Caco-2 (cell line): ENCODE measurements around the gene RNF166. TPM values are rescaled to one million over a fixed set of nuclear protein-coding genes. Genes with fewer than 3 reads are reported as not detected.

Experiments
- BruUV-seq: library from RNA; stranded (reverse); fragments of 400-500 nt; replicated peaks from 2 replicates; lab custom pipeline; 2021; lab: Mats Ljungman, UMichigan
- CTCF ChIA-PET: fragments of 300-600 bp; sonication (Branson Sonifier 250); formaldehyde crosslinking; loops from one replicate; lab custom pipeline; 2022; ENCODE audit warnings: antibody characterized with exemption; lab: Charles Lee
- POLR2A ChIA-PET: fragments of 300-600 bp; sonication (Branson Sonifier 250); formaldehyde crosslinking; loops from one replicate; lab custom pipeline; 2022; ENCODE audit warnings: antibody characterized with exemption; lab: Charles Lee
- DNase-seq, 2 experiments: peaks; one replicate each; pipeline versions ENCODE4 v3.0.0 to v3.0.0-alpha.2; 2020 to 2022
- H3K27me3 ChIP-seq: replicated peaks from 2 replicates; pipeline ENCODE4 v1.6.0; 2011; ENCODE audit warnings: low read length; ENCODE audit not compliant: control insufficient read depth, insufficient read depth
- H3K36me3 ChIP-seq: 2 replicates; pipeline ENCODE4 v1.5.1; 2011; ENCODE audit warnings: low read length; ENCODE audit not compliant: control insufficient read depth, insufficient read depth
- H3K4me1 ChIP-seq: fragments of 250-450 bp; sonication (Bioruptor Pico); 2 replicates; pipeline ENCODE4 v1.5.1; 2020; ENCODE audit warnings: mild to moderate bottlenecking
- H3K4me3 ChIP-seq: 2 replicates; pipeline ENCODE4 v1.5.1; 2011; ENCODE audit warnings: low read depth, mild to moderate bottlenecking, control low read depth, low read length
- H3K9me3 ChIP-seq: fragments of 250-450 bp; sonication (Bioruptor Pico); 2 replicates; pipeline ENCODE4 v1.5.1; 2020; ENCODE audit warnings: mild to moderate bottlenecking, moderate library complexity
- H3K27ac Mint-ChIP-seq: one replicate; pipeline ENCODE4 v1.8.0; 2022; ENCODE audit warnings: mixed read lengths; ENCODE audit not compliant: unreplicated experiment
- H3K27me3 Mint-ChIP-seq: one replicate; pipeline ENCODE4 v1.8.0; 2022; ENCODE audit warnings: mixed read lengths; ENCODE audit not compliant: insufficient read depth, unreplicated experiment
- H3K36me3 Mint-ChIP-seq: one replicate; pipeline ENCODE4 v1.8.0; 2022; ENCODE audit warnings: mild to moderate bottlenecking, mixed read lengths; ENCODE audit not compliant: insufficient read depth, unreplicated experiment
- H3K4me1 Mint-ChIP-seq: one replicate; pipeline ENCODE4 v1.8.0; 2022; ENCODE audit warnings: low read depth, mixed read lengths; ENCODE audit not compliant: unreplicated experiment
- H3K4me3 Mint-ChIP-seq: one replicate; pipeline ENCODE4 v1.8.0; 2022; ENCODE audit warnings: mild to moderate bottlenecking, moderate library complexity, mixed read lengths; ENCODE audit not compliant: unreplicated experiment
- H3K9me3 Mint-ChIP-seq: one replicate; pipeline ENCODE4 v1.8.0; 2022; ENCODE audit warnings: mixed read lengths; ENCODE audit not compliant: unreplicated experiment
- CTCF ChIP-seq, 2 experiments: fragments of 200-600 bp in 1 of 2; IDR thresholded peaks; 1 replicate in 1 of 2; 2 replicates in 1 of 2; pipeline versions ENCODE4 v1.5.1 to v1.8.0; 2011 to 2022; ENCODE audit warnings: antibody characterized with exemption in 1 of 2, control low read depth in 1 of 2, inconsistent platforms in 1 of 2, low read depth in 1 of 2, low read length in 1 of 2, mild to moderate bottlenecking in 1 of 2, moderate library complexity in 1 of 2; ENCODE audit not compliant: insufficient read depth in 1 of 2, severe bottlenecking in 1 of 2, unreplicated experiment in 1 of 2
- intact Hi-C: fragments of 100-400 bp; cut with micrococcal nuclease; formaldehyde crosslinking; loops from one replicate; pipeline ENCODE4 v1.10.0; 2022; ENCODE audit not compliant: unreplicated experiment
- total RNA-seq: library from RNA; stranded (reverse); gene quantifications from 2 replicates; pipeline ENCODE4 v1.2.3, GENCODE V29; 2022

The RNF166 gene
- total RNA-seq, 1 experiment from 2014 or later: 37.3 TPM

GRCh38 chr16:88662222-88662842 is 43.9 kb downstream of the RNF166 start:
- H3K4me3 Mint-ChIP-seq: peak overlapping the region; percentile 94
- Histone ChIP-seq H3K27me3 (no peaks in the 10 kb centered on the region), H3K4me1 (peaks cover 11% of the 10 kb centered on the region), H3K9me3 (no peaks in the 10 kb centered on the region), H3K36me3 (no peaks in the 10 kb centered on the region; the same call in 1 of the 2 replicates), H3K4me3 (peak overlapping the region; percentile 84)
- CTCF ChIA-PET: interaction anchor here (0.6 to 1.4 kb wide), 4 partner anchors 9 to 92 kb away, joined by 3 to 13 read pairs (median 4); partner anchors contain the start of gene ZC3H18
- peak overlapping the region; percentile 88 for H3K27ac Mint-ChIP-seq
- peak in 1 of 2 experiments; percentile 50 for DNase-seq
- no peaks in the 10 kb centered on the region for H3K27me3 Mint-ChIP-seq
- no peaks in the 10 kb centered on the region for H3K9me3 Mint-ChIP-seq
- H3K36me3 Mint-ChIP-seq: peaks cover 11% of the 10 kb centered on the region
- H3K4me1 Mint-ChIP-seq: peaks cover 5% of the 10 kb centered on the region
- TF ChIP-seq CTCF (IDR thresholded peaks at IDR 0.05; ENCODE audit: insufficient read depth in 1 of 2, low read depth in 1 of 2, low read length in 1 of 2, severe bottlenecking in 1 of 2, unreplicated experiment in 1 of 2): no peak
- BruUV-seq: TSS peak; percentile 57
- POLR2A ChIA-PET: interaction anchor here (0.5 to 1.0 kb wide), 4 partner anchors 13 to 1211 kb away, joined by 3 to 6 read pairs (median 5); no protein-coding TSS in a partner anchor
- intact Hi-C loops: loop anchor here (1.0 to 5.0 kb wide), 2 partner anchors 11 to 45 kb away; partner anchors contain the start of genes CTU2, CYBA and RNF166

- no TSS peak for BruUV-seq
- intact Hi-C loops: loop anchor here (5.0 kb wide), 1 partner anchor 46 kb away; the partner anchor contains the start of genes CTU2 and RNF166
- H3K36me3 Mint-ChIP-seq: peaks cover 14% of the 10 kb centered on the region
- H3K27ac Mint-ChIP-seq: peak overlapping the region; percentile 88
- DNase-seq: no peak
- no peaks in the 10 kb centered on the region for H3K9me3 Mint-ChIP-seq
- no peak for TF ChIP-seq CTCF (IDR thresholded peaks at IDR 0.05; ENCODE audit: insufficient read depth in 1 of 2, low read depth in 1 of 2, low read length in 1 of 2, severe bottlenecking in 1 of 2, unreplicated experiment in 1 of 2)
- Histone ChIP-seq H3K36me3 (no peaks in the 10 kb centered on the region; the same call in none of the 2 replicates), H3K4me3 (peak overlapping the region; percentile 22), H3K4me1 (peaks cover 11% of the 10 kb centered on the region), H3K27me3 (no peaks in the 10 kb centered on the region), H3K9me3 (no peaks in the 10 kb centered on the region)
- H3K4me1 Mint-ChIP-seq: peaks cover 5% of the 10 kb centered on the region
- ChIA-PET POLR2A (no interaction called here), CTCF (no interaction called here)
- H3K27me3 Mint-ChIP-seq: no peaks in the 10 kb centered on the region
- H3K4me3 Mint-ChIP-seq: peak overlapping the region; percentile 94
These were observed 44.7 kb downstream of the RNF166 start for GRCh38 chr16:88661468-88661867.

GRCh38 chr16:88659160-88659559 is 47.0 kb downstream of the RNF166 start:
- intact Hi-C loops: no loop called here
- BruUV-seq: no TSS peak
- H3K36me3 ChIP-seq: peaks cover 4% of the 10 kb centered on the region
- H3K4me1 Mint-ChIP-seq: peaks cover 5% of the 10 kb centered on the region
- POLR2A ChIA-PET: no interaction called here
- H3K36me3 Mint-ChIP-seq: peaks cover 30% of the 10 kb centered on the region
- H3K27me3 Mint-ChIP-seq: no peaks in the 10 kb centered on the region
- H3K27me3 ChIP-seq: no peaks in the 10 kb centered on the region
- no peaks in the 10 kb centered on the region for H3K9me3 ChIP-seq
- no peak overlapping the region for H3K27ac Mint-ChIP-seq
- H3K4me3 Mint-ChIP-seq: no peak overlapping the region
- H3K4me1 ChIP-seq: peaks cover 11% of the 10 kb centered on the region
- H3K4me3 ChIP-seq: no peak overlapping the region
- DNase-seq: no peak
- no peak for TF ChIP-seq CTCF (IDR thresholded peaks at IDR 0.05; ENCODE audit: insufficient read depth in 1 of 2, low read depth in 1 of 2, low read length in 1 of 2, severe bottlenecking in 1 of 2, unreplicated experiment in 1 of 2)
- no peaks in the 10 kb centered on the region for H3K9me3 Mint-ChIP-seq
- CTCF ChIA-PET: no interaction called here
